Posterior cingulate gyrus (tissue), 11 donors: ENCODE data around the gene WASF2.

Experiments used
- DNase-seq, 10 donors: peaks; one replicate each; pipeline versions ENCODE4 v3.0.0 to v3.0.0-alpha.2; 2020 to 2021; ENCODE audit warnings: mixed read lengths in 3 of 10
- intact Hi-C: fragments of 100-400 bp; cut with DNase I; formaldehyde crosslinking; loops from one replicate; pipeline ENCODE4 v1.15.1; 2023

WASF2 gene

GRCh38 chr1:27522432-27523336, 32.7 kb upstream of the WASF2 start:
- intact Hi-C loops, result no loop called here
- peak in 6 of 10 donors; percentile 51 to 94 (median 86) for DNase-seq

- peak in 1 of 10 donors; percentile 73 for DNase-seq
- intact Hi-C loops, result no loop called here
These were observed 32.0 kb upstream of the WASF2 start for GRCh38 chr1:27521861-27522431.

GRCh38 chr1:27521336-27521831, 31.4 kb upstream of the WASF2 start:
- DNase-seq, result peak in 8 of 10 donors; percentile 59 to 95 (median 76)

GRCh38 chr1:27520651-27521050, 30.7 kb upstream of the WASF2 start:
- intact Hi-C loops, result no loop called here
- DNase-seq, result peak in 6 of 10 donors; percentile 58 to 94 (median 66)

More at GRCh38 chr1:27521336-27521831, 31.4 kb upstream of the WASF2 start:
- intact Hi-C loops, result no loop called here

GRCh38 chr1:27519331-27520258, 29.6 kb upstream of the WASF2 start:
- intact Hi-C loops, result no loop called here

GRCh38 chr1:27518808-27519207, 28.8 kb upstream of the WASF2 start:
- intact Hi-C loops, result no loop called here

More at GRCh38 chr1:27519331-27520258, 29.6 kb upstream of the WASF2 start:
- DNase-seq, result peak in 7 of 10 donors; percentile 51 to 94 (median 64)

GRCh38 chr1:27517907-27518718, 28.1 kb upstream of the WASF2 start:
- intact Hi-C loops, result no loop called here

More at GRCh38 chr1:27518808-27519207, 28.8 kb upstream of the WASF2 start:
- DNase-seq, result no peak

GRCh38 chr1:27517301-27517700, 27.3 kb upstream of the WASF2 start:
- no peak for DNase-seq
- intact Hi-C loops, result no loop called here

More at GRCh38 chr1:27517907-27518718, 28.1 kb upstream of the WASF2 start:
- no peak for DNase-seq

GRCh38 chr1:27515626-27516025, 25.7 kb upstream of the WASF2 start:
- DNase-seq, result no peak
- intact Hi-C loops, result no loop called here

GRCh38 chr1:27513958-27514357, 24.0 kb upstream of the WASF2 start:
- no peak for DNase-seq
- intact Hi-C loops, result no loop called here

GRCh38 chr1:27513528-27513927, 23.6 kb upstream of the WASF2 start:
- DNase-seq, result peak in 1 of 10 donors; percentile 54
- intact Hi-C loops, result no loop called here

- intact Hi-C loops, result no loop called here
- DNase-seq, result peak in 3 of 10 donors; percentile 10 to 53 (median 40)
These were observed 19.4 kb upstream of the WASF2 start for GRCh38 chr1:27509127-27510080.

GRCh38 chr1:27507960-27508665, 18.1 kb upstream of the WASF2 start:
- intact Hi-C loops, result no loop called here
- DNase-seq, result peak in 3 of 10 donors; percentile 8 to 51 (median 14)

GRCh38 chr1:27506703-27507102, 16.7 kb upstream of the WASF2 start:
- intact Hi-C loops, result no loop called here
- DNase-seq, result peak in 1 of 10 donors; percentile 30

- intact Hi-C loops, result no loop called here
- DNase-seq, result no peak
These were observed 15.4 kb upstream of the WASF2 start for GRCh38 chr1:27505420-27505680.

GRCh38 chr1:27504588-27505419, 14.8 kb upstream of the WASF2 start:
- DNase-seq, result peak; percentile 75 to 99 (median 88)
- intact Hi-C loops, result no loop called here
